Thyroid gland (tissue), 4 donors: ENCODE results near the gene NBAS. TPM values are rescaled to one million over a fixed set of nuclear protein-coding genes. Genes with fewer than 3 reads are reported as not detected.

Experiments used
- DNase-seq, 2 donors: peaks; one replicate each; pipeline ENCODE4 v3.0.0-alpha.2; 2019
- H3K27ac ChIP-seq, 3 donors: fragments of 200-600 bp; sonication (generic); 1 replicate in 2 of 3; 2 replicates in 1 of 3; pipeline ENCODE4 v1.5.1; 2016 to 2019; ENCODE audit warnings: mild to moderate bottlenecking in 1 of 3, moderate library complexity in 1 of 3
- H3K27me3 ChIP-seq: fragments of 200-600 bp; sonication (generic); one replicate; pipeline ENCODE4 v1.5.1; 2019
- H3K36me3 ChIP-seq, 2 donors: fragments of 200-600 bp; sonication (generic); one replicate each; pipeline ENCODE4 v1.5.1; 2016 to 2019
- H3K4me1 ChIP-seq, 2 donors: fragments of 200-600 bp; sonication (generic); one replicate each; pipeline ENCODE4 v1.5.1; 2017 to 2019
- H3K4me3 ChIP-seq, 3 donors: fragments of 200-600 bp; sonication (generic); replicated peaks in 1 of 3; 1 replicate in 2 of 3; 2 replicates in 1 of 3; pipeline ENCODE4 v1.5.1; 2016; ENCODE audit warnings: mild to moderate bottlenecking in 1 of 3
- H3K9me3 ChIP-seq: fragments of 200-600 bp; sonication (generic); one replicate; pipeline ENCODE4 v1.5.1; 2017
- CTCF ChIP-seq, 6 experiments: fragments of 200-600 bp in 3 of 6; fragments of 450-650 bp in 3 of 6; sonication (generic) in 3 of 6; IDR thresholded peaks; one replicate each; pipeline ENCODE4 v1.5.1; 2016 to 2019; ENCODE audit warnings: antibody characterized with exemption in 6 of 6, mild to moderate bottlenecking in 2 of 6, inconsistent platforms in 1 of 6, moderate library complexity in 1 of 6
- POLR2A ChIP-seq, 2 donors: fragments of 450-650 bp; IDR thresholded peaks; one replicate each; pipeline ENCODE4 v1.6.1; 2017; ENCODE audit warnings: antibody characterized with exemption in 2 of 2, mild to moderate bottlenecking in 2 of 2, moderate library complexity in 1 of 2
- WGBS, 2 donors: methylation state at CpG; one replicate each; pipeline ENCODE4 v1.1.5; 2017; 5-methylcytosine and 5-hydroxymethylcytosine counted together
- intact Hi-C: fragments of 100-400 bp; cut with DNase I; formaldehyde crosslinking; loops from one replicate; pipeline ENCODE4 v1.15.1; 2023
- total RNA-seq, 4 donors: library from RNA; depleted of rRNA; stranded (reverse); fragments of >200 nt; gene quantifications; one replicate each; pipeline ENCODE4 v1.2.3, GENCODE V29; 2016

Gene NBAS
- total RNA-seq, 4 donors from 2014 or later: 50.4 to 71.5 (median 54.7) TPM

GRCh38 chr2:15182275-15182674 lies 378.9 kb downstream of the NBAS start:
- Histone ChIP-seq H3K36me3 (peaks cover 0 to 5% of the 10 kb centered on the region in 2 donors), H3K9me3 (no peaks in the 10 kb centered on the region), H3K4me1 (no peaks in the 10 kb centered on the region), H3K4me3 (no peak overlapping the region), H3K27me3 (no peaks in the 10 kb centered on the region), H3K27ac (no peak overlapping the region)
- TF ChIP-seq POLR2A (IDR thresholded peaks at IDR 0.05) (no peak), CTCF (IDR thresholded peaks at IDR 0.05) (no peak)
- 97% methylated on average over 5 of the region's 5 CpGs for WGBS, 2 donors
- intact Hi-C loops: no loop called here
- DNase-seq: no peak

GRCh38 chr2:15181092-15181745 lies 379.9 kb downstream of the NBAS start:
- no peaks in the 10 kb centered on the region for H3K4me1 ChIP-seq
- 80 to 82% methylated on average over 5 of the region's 5 CpGs for WGBS, 2 donors
- no peaks in the 10 kb centered on the region for H3K27me3 ChIP-seq
- no peak for TF ChIP-seq POLR2A (IDR thresholded peaks at IDR 0.05)
- TF ChIP-seq CTCF (IDR thresholded peaks at IDR 0.05): no peak
- no peak overlapping the region for H3K4me3 ChIP-seq
- peaks cover 0 to 5% of the 10 kb centered on the region in 2 donors for H3K36me3 ChIP-seq
- DNase-seq: no peak
- no peaks in the 10 kb centered on the region for H3K9me3 ChIP-seq
- no peak overlapping the region for H3K27ac ChIP-seq
- intact Hi-C loops: no loop called here

- WGBS, 2 donors: 90 to 95% methylated on average over 9 of the region's 9 CpGs
- Histone ChIP-seq H3K36me3 (peaks cover 0 to 5% of the 10 kb centered on the region in 2 donors), H3K27me3 (no peaks in the 10 kb centered on the region), H3K4me3 (no peak overlapping the region), H3K27ac (no peak overlapping the region), H3K4me1 (no peaks in the 10 kb centered on the region), H3K9me3 (no peaks in the 10 kb centered on the region)
- no peak for DNase-seq
- intact Hi-C loops: no loop called here
- no peak for TF ChIP-seq CTCF (IDR thresholded peaks at IDR 0.05)
- no peak for TF ChIP-seq POLR2A (IDR thresholded peaks at IDR 0.05)
These were observed 380.8 kb downstream of the NBAS start for GRCh38 chr2:15180379-15180778.

- WGBS, 2 donors: 87 to 89% methylated on average over 14 of the region's 14 CpGs
- Histone ChIP-seq H3K36me3 (peaks cover 0 to 5% of the 10 kb centered on the region in 2 donors), H3K27ac (no peak overlapping the region), H3K9me3 (no peaks in the 10 kb centered on the region), H3K4me1 (no peaks in the 10 kb centered on the region), H3K27me3 (no peaks in the 10 kb centered on the region), H3K4me3 (no peak overlapping the region)
- intact Hi-C loops: no loop called here
- no peak for TF ChIP-seq POLR2A (IDR thresholded peaks at IDR 0.05)
- no peak for TF ChIP-seq CTCF (IDR thresholded peaks at IDR 0.05)
- DNase-seq: no peak
These were observed 382.2 kb downstream of the NBAS start for GRCh38 chr2:15178946-15179345.

- 90 to 91% methylated on average over 6 of the region's 6 CpGs for WGBS, 2 donors
- Histone ChIP-seq H3K4me1 (no peaks in the 10 kb centered on the region), H3K4me3 (no peak overlapping the region), H3K27ac (no peak overlapping the region), H3K27me3 (no peaks in the 10 kb centered on the region), H3K9me3 (no peaks in the 10 kb centered on the region), H3K36me3 (peaks cover 0 to 5% of the 10 kb centered on the region in 2 donors)
- no peak for DNase-seq
- TF ChIP-seq POLR2A (IDR thresholded peaks at IDR 0.05): no peak
- no peak for TF ChIP-seq CTCF (IDR thresholded peaks at IDR 0.05)
- intact Hi-C loops: no loop called here
These were observed 384.0 kb downstream of the NBAS start for GRCh38 chr2:15177103-15177502.
